Brain microvascular endothelial cell (primary cell): ENCODE results near the gene RRP1B.
A peak's percentile ranks its signal among the peaks of the same experiment; 100 is the strongest.

Experiments used
- DNase-seq: peaks from one replicate; pipeline ENCODE4 v3.0.0-alpha.2; 2020
- H3K27ac ChIP-seq: fragments of 250-450 bp; sonication (Bioruptor Pico); 2 replicates; pipeline ENCODE4 v1.5.1; 2020; ENCODE audit warnings: mild to moderate bottlenecking, moderate library complexity
- H3K27me3 ChIP-seq: fragments of 250-450 bp; sonication (Bioruptor Pico); replicated peaks from 2 replicates; pipeline ENCODE4 v1.5.1; 2020; ENCODE audit warnings: mild to moderate bottlenecking
- H3K36me3 ChIP-seq: fragments of 250-450 bp; sonication (Bioruptor Pico); replicated peaks from 2 replicates; pipeline ENCODE4 v1.5.1; 2020; ENCODE audit warnings: mild to moderate bottlenecking
- H3K4me3 ChIP-seq: 2 replicates; pipeline ENCODE4 v1.5.1; 2011; ENCODE audit warnings: low read depth, mild to moderate bottlenecking, control low read depth, low read length, moderate library complexity
- in situ Hi-C: cut with HindIII; loops from 2 replicates; pipeline ENCODE4 v1.10.0; 2017; ENCODE audit warnings: low sequenced_read_pairs, low pct_ligation_motif_present
- TF ChIP-seq, protein P1 (sequence below): IDR thresholded peaks from 2 replicates; pipeline ENCODE4 v1.5.1; 2011; ENCODE audit warnings: low read depth, mild to moderate bottlenecking, moderate library complexity, low read length, control low read depth, inconsistent platforms; ENCODE audit errors: missing control alignments

The RRP1B gene

DNA sequence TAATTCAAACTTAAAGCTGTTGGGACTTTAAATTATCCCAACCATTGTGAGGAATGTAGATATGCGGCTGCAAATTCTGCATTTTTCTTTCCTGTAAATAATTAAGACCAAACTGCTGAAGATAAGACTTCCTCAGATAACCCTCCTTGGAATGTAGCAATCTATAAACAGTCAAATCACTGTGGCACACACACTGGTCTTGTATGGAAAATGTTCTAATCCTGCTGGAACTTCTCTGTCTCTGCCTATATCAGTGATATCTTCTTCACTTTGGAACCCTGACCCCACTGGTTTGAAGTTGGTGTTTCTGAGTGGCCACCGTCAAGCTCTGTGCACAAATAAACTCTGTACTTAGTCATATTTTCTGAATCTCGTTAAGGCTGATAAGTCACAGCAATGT is 33.0 kb upstream of the RRP1B start:
- no peak overlapping the region for H3K4me3 ChIP-seq
- no peaks in the 10 kb centered on the region for H3K36me3 ChIP-seq
- H3K27ac ChIP-seq, result no peak overlapping the region
- no peak for DNase-seq
- in situ Hi-C loops, result no loop called here
- TF ChIP-seq, protein P1, sequence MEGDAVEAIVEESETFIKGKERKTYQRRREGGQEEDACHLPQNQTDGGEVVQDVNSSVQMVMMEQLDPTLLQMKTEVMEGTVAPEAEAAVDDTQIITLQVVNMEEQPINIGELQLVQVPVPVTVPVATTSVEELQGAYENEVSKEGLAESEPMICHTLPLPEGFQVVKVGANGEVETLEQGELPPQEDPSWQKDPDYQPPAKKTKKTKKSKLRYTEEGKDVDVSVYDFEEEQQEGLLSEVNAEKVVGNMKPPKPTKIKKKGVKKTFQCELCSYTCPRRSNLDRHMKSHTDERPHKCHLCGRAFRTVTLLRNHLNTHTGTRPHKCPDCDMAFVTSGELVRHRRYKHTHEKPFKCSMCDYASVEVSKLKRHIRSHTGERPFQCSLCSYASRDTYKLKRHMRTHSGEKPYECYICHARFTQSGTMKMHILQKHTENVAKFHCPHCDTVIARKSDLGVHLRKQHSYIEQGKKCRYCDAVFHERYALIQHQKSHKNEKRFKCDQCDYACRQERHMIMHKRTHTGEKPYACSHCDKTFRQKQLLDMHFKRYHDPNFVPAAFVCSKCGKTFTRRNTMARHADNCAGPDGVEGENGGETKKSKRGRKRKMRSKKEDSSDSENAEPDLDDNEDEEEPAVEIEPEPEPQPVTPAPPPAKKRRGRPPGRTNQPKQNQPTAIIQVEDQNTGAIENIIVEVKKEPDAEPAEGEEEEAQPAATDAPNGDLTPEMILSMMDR, result no peak
- no peaks in the 10 kb centered on the region for H3K27me3 ChIP-seq

DNA sequence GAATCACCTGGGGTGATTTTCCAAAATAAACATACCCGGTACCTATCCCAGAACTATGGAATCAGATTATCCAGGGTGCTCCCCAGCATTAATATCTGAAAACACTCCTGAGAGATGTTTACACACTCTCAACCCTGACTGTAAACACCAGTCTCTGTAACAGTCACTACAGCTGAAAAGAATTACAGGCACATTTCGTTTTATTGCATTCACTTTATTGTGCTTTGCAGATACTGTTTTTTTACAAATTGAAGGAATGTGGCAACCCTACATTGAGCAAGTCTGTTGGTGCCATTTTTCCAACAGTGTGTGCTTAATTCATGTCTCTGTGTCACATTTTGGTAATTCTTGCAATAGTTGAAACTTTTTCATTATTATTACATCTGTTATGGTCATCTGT is 31.8 kb upstream of the RRP1B start:
- no peaks in the 10 kb centered on the region for H3K36me3 ChIP-seq
- DNase-seq, result no peak
- in situ Hi-C loops, result no loop called here
- no peak overlapping the region for H3K4me3 ChIP-seq
- H3K27me3 ChIP-seq, result no peaks in the 10 kb centered on the region
- no peak overlapping the region for H3K27ac ChIP-seq
- TF ChIP-seq, protein P1, result no peak

DNA sequence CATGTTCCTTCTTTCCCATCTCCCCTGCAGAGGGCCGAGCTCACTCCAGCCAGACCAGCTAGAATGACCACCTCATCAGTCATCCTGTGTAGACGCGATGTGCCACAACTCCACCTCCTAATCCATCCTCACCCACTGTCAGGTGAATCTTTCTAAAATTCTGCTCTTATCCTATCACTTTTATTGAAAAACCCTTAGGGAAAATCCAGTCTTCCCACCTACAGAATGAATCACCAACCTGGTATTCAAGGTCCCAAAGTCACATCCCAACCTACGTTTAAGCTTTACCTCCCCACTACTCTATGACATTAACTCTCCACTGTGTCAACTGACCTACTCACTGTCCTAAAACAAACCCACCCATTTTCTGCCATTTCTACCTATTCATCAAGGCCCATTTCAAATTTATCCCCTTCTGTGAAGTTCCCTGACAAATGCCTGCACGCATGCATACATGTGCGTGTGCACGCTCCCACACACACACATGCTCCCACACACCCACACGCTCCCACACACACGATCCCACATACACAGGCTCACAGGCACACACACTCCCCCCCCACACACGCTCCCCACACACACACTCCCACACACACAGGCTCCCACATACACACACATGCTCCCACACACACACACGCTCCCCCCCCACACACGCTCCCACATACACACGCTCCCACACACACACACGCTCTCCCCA is 27.8 kb upstream of the RRP1B start:
- no peak overlapping the region for H3K27ac ChIP-seq
- no peak for DNase-seq
- TF ChIP-seq, protein P1, result no peak
- H3K27me3 ChIP-seq, result no peaks in the 10 kb centered on the region
- in situ Hi-C loops, result no loop called here
- no peak overlapping the region for H3K4me3 ChIP-seq
- H3K36me3 ChIP-seq, result no peaks in the 10 kb centered on the region

DNA sequence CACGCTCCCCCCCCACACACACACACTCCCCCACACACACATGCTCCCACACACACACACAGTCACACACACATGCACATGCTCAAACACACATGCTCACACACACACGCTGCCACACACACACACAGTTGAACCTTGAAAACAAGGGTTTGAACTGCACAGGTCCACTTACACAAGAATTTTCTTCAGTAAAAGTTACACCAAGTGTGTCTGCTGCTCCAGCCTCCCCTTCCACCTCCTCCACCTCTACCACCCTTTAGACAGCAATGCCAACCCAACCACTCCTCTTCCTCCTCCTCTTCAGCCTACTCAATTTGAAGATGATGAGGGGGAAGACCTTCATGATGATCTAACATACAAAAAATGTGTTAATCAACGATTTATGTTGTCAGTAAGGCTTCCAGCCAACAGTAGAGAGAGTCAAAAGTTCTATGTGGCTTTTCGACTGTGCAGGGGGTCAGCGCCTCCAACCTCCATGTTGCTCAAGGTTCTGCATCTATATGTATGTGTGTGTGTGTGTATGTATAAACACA is 26.9 kb upstream of the RRP1B start:
- TF ChIP-seq, protein P1, result no peak
- in situ Hi-C loops, result no loop called here
- DNase-seq, result no peak
- Histone ChIP-seq H3K36me3 (no peaks in the 10 kb centered on the region), H3K4me3 (no peak overlapping the region), H3K27ac (no peak overlapping the region), H3K27me3 (no peaks in the 10 kb centered on the region)

DNA sequence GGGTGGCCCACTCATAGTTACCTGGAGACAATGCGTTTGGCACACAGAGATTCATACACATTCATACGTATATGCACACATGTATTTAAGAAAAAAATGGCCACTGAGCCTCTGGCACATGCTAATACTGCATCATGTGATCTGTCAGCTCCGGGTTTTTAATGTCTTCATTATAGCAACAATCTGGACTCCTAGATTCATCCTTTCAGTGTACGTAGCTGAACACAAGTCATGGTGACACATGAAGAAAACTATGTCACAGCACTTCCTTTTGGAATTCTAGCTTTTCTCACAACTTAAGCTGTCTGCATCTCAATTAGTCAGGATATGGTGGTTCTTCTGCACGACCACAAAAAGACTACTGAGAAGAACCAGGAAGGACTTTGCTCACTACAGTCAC is 24.7 kb upstream of the RRP1B start:
- TF ChIP-seq, protein P1, result no peak
- DNase-seq, result peak; percentile 53
- no peaks in the 10 kb centered on the region for H3K36me3 ChIP-seq
- peak overlapping the region; percentile 39 for H3K27ac ChIP-seq
- in situ Hi-C loops, result no loop called here
- no peak overlapping the region for H3K4me3 ChIP-seq
- H3K27me3 ChIP-seq, result no peaks in the 10 kb centered on the region

DNA sequence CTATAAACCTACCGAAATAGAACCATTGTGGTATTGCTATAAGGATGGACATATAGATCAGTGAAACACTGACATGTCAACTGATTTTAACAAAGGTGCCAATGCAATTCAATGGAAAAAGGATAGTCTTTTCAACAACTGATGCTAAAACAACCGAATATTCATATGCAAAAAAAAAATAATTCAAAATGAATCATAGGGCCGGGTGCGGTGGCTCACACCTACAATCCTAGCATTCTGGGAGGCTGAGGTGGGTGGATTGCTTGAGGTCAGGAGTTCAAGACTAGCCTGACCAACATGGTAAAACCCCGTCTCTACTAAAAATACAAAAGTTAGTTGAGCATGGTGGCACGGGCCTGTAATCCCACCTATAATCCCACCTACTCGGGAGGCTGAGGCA is 23.9 kb upstream of the RRP1B start:
- DNase-seq, result no peak
- in situ Hi-C loops, result no loop called here
- Histone ChIP-seq H3K27ac (no peak overlapping the region), H3K27me3 (no peaks in the 10 kb centered on the region), H3K36me3 (no peaks in the 10 kb centered on the region), H3K4me3 (no peak overlapping the region)
- TF ChIP-seq, protein P1, result no peak
